Measurements from ENCODE around the gene ELOA2.
A peak's percentile ranks its signal among the peaks of the same experiment; 100 is the strongest.

GRCh38 chr18:47036298-47036874, 965 bp upstream of the ELOA2 start:
- TF ChIP-seq CTCF (IDR thresholded peaks at IDR 0.05; ENCODE audit: low read depth, low read length, missing input control): peak; percentile 33
- no peak for TF ChIP-seq MAX (IDR thresholded peaks at IDR 0.05)

Measured in liver (tissue), 2 donors.